HG03342 (cell line): ENCODE measurements around the gene MAP2K2.

ENCODE experiments used
- ATAC-seq: cut with Tn5 transposase; IDR thresholded peaks from one replicate; pipeline ENCODE4 v1.9.1; 2021; ENCODE audit warnings: mild to moderate bottlenecking, moderate library complexity; ENCODE audit not compliant: unreplicated experiment

The MAP2K2 gene

GRCh38 chr19:4082172-4082571, 41.8 kb downstream of the MAP2K2 start:
- ATAC-seq: no peak

DNA sequence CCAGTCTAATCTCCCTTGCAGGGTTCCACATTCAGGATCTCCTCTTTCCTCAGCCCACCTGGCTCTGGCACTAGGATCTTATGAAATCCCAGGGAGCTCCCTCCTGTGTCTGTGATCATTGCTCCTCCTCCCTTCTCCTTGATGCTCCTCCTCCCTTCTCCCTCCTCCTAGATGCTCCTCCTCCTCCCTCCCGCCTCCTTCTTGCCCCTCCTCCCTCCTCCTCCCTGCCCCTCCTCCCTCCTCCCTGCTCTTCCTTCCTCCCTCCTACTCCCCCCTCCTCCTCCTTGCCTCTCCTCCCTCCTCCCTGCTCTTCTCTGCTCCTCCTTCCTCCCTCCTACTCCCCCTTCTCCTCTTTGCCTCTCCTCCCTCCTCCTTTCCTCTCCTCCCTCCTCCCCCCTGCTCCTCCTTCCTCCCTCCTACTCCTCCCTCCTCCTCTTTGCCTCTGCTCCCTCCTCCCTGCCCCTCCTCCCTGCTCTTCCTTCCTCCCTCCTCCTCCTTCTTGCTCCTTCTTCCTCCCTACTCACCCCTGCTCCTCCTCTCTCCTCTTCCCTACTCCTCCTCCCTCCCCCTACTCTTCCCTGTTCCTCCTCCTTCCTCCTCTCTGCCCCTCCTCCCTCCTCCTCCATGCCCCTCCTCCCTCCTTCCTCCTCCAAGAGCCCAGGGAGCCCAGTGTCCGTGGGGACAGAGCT, 42.3 kb downstream of the MAP2K2 start:
- ATAC-seq: no peak

DNA sequence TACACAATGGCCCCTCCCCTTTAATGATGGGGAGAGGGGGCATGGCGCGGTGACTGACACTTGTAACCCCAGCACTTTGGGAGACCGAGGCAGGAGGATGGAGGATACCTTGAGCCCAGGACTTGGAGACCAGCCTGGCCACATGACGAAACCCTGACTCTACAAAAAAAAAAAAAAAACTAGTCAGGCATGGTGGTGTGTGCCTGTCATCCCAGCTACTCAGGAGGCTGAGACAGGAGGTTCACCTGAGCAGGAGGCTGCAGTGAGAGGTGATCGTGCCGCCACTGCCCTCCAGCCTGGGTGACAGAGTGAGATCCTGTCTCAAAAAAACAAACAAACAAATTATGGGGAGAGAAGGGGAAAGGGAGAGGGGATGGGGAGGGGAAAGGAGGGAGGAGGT, 43.4 kb downstream of the MAP2K2 start:
- no peak for ATAC-seq

DNA sequence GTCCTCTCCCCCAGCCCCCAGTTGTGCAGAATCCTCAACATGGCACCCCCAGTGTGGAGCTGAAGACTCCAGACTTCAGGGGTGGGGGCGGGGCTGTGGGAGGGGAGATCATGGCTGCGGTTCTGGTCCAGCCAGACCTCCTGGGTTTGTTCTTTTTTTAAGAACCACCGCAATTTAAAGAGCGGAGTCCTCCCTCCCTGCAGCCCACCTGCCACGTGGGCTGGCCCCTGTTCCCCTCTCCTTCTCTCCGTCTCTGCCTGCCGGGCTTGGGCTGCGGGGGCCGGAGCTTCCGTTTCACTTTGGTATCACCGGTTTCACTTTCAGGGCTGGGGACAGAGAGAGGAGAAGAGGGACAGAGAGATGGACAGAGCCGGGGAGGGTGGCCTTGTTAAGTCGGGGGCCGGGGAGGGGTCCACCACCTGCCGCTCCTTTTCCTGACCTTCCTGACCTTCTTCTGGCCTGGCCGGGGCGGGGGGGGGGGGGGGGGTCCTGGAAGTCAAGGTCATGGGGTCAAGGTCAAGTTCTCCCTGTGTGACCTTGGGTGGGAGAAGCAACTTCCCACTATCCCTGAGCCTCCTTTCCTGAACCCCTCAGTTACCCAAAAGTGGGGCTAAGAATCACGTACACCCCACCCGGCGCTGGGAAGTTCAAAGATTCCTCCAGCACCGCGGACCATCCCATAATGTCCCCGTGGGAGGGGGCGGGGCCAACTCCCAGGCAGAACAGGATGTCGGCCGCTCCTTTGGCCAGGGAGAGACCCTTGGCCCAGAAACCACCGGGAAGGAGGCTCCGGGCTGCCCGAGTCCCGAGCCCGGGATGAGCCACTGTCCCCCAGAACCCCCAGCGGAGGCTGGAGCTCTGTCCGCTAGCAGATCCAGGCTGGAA, 45.9 kb downstream of the MAP2K2 start:
- ATAC-seq: no peak

GRCh38 chr19:4077007-4077374, 46.9 kb downstream of the MAP2K2 start:
- ATAC-seq: no peak

DNA sequence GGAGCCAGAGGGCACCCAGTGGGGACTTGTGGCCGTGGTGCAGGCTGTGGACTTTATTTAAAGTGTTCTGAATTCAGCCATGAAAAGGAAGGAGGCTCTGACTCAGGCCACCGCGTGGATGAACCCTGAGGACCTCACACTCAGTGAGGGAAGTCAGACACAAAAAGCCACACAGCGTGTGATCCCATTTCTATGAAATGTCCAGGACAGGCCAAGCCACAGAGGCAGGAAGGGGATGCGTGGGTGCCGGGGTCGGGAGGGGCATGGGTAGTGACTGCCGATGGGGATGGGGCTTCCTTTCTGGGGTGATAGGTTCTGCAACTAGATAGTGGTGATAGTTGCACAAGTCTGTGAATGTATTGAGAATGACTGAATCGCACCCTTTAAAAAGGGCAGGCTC, 48.5 kb downstream of the MAP2K2 start:
- ATAC-seq: no peak

GRCh38 chr19:4071610-4072009, 52.3 kb downstream of the MAP2K2 start:
- no peak for ATAC-seq

GRCh38 chr19:4069331-4069959, 54.5 kb downstream of the MAP2K2 start:
- no peak for ATAC-seq

DNA sequence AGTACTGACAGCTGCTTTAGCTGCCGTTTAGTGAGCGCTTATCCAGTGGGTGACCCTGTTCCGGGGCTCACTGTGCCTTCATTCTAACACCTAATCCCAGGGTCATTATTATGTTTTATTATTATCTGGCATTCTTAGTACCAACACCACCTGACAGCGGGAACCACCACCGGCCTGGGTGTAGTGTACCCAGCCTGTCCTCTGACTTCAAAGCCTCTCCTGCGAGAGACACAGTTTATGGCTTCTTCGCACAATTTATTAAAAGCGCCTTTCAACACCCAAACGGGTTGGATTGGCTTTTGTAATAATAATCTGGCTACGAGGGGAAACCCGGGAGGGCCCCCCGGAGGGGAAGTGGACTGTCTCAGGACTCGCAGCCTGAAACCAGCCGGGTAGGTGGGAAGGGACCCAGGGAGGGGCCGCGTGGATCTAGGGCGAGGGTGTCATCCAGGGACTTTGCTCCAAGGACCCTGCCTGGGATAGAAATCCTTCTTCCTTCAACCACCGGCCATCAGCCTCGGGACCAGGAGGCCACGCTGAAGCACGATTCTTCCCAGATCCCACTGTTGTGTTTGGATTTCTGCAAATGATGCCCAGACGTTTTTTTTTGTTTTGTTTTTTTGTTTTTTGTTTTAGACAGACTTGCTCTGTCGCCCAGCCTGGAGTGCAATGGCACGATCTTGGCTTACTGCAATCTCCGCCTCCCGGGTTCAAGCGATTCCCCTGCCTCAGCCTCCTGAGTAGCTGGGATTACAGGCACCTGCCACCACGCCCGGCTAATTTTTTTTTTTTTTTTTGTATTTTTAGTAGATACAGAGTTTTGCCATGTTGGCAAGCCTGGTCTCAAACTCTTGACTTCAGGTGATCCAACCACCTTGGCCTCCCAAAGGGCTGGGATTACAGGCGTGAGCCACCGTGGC, 55.6 kb downstream of the MAP2K2 start:
- ATAC-seq: no peak

DNA sequence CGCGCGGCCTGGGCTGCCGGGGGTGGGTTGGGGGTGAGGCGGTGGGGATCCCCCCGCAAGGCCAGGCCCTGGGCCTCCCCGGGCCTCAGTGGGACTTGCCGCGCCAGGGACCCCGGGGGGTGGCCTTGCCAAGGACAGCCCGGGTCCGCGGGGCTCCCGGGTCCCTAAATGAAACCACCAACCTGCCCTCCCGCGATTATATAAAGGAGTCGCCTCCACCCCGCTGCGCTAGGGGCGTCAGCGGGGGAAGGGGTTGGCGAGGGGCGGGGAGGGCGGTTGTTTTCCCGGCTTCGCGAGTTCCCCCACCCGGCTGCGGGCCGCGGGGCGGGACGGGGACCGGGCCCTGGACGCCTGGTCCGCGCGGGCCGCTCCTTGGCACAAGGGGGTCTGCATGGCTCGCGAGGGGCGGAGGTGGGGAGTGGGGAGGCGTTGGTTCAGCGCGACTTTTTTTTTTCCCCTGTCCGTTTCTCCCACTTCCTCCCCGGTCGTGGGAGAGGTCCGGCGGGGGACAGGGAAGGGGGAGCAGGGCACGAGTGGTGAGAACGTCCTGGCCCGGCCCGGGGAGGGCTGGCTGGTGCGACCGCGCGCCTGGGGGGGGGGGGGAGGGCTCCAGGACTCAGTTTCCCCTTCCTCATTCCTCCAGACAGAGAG, 56.4 kb downstream of the MAP2K2 start:
- ATAC-seq: no peak

DNA sequence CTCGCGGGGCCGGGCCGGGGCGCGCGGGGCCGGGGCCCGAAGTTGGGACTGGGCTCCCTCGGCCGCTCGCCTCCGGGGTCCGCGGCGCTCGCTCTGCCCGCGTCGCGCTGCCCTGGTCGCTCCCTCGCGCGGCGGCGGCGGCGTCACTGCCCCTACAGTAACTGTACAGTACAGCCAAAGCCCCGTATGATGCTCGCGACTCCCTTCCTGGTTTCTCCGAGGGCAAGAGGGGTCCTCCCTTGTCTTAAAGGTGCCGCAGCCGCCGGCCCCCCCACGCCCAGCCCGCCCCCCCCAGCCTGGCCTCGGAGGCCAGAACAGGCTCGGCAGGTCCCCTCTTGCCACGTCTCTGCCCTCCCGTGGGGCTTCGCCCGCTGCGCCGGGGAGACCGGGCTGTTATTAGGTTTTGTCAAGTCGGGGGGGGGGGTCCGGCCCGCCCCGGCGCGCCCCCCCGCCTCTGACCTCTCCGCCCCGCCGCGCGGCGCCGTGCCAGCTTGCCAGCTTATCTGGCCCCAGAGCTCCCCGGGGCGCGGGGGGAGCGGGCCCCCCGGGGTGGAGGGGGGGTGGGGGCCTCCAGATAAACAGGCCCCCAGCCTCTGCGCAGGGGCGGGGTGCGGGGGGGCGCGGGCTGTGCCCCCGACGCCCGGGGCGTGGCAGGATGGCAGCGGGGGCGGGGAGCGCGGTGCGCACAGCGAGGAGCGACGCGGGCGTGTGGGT, 57.1 kb downstream of the MAP2K2 start, which contains the start of gene ZBTB7A:
Gene ZBTB7A (minus strand): TSS at position 218 of the 714 bp plus-strand sequence. CDS start 11,667 bp downstream, outside the sequence.
- ATAC-seq: no peak

- ATAC-seq: no peak
Observed at GRCh38 chr19:4066176-4066606, 57.7 kb downstream of the MAP2K2 start.

GRCh38 chr19:4065430-4066175, 58.3 kb downstream of the MAP2K2 start:
- ATAC-seq: peak; percentile 69

DNA sequence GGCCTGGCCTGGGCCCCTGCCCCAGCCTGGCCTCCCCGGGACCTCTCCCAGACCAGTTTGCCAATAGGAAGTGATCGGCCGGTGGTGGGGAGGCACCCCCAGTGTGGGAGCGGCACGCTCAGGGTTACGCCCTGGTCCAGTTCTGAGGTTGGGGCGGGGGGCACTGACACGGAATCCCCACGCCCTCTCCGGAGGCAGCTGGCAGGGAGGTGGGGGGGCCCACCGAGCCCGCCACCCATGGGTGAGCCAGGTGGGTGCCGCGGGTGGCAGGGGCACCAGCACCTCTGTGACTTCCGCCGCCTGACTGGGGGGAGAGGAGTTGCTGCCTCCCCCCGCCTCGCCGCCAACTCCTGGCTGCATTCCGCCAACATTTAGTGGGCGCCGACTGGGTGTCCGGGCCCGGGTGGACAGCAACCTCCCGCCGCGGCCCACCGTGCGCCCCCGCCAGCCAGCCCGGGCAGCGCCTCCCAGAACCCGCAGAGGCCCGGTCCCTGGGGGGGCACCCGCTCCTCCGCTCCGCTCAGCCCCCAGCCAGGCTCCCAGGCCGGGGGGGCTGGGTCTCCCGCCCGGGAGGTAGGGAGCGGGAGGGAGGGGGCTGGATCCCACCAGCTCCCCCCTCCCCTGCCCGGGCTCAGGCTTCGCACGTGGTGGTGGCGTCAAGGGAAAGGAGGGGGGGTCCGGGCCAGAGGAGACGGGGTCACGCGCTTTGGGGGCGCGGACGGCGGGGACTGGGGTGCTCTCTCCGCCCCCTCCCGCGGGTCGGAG, 59.2 kb downstream of the MAP2K2 start:
- ATAC-seq: peak; percentile 7

DNA sequence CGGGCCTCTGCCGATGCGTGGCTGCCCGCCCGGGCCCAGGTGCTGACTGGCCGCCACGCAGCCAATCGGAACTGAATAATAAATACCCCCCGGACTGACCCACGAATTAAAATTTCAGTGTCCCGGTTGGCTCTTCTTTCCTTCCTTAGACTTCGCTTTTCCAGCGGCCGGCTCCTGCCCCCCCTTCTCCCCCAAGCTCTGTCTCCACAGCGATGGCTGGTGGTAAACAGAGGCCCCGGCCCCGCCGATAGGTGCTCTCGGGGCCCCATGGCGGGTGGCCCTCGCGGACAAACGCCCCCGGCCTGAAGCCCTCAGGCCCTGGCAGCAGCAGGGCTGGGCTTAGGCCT, 59.8 kb downstream of the MAP2K2 start:
- no peak for ATAC-seq

DNA sequence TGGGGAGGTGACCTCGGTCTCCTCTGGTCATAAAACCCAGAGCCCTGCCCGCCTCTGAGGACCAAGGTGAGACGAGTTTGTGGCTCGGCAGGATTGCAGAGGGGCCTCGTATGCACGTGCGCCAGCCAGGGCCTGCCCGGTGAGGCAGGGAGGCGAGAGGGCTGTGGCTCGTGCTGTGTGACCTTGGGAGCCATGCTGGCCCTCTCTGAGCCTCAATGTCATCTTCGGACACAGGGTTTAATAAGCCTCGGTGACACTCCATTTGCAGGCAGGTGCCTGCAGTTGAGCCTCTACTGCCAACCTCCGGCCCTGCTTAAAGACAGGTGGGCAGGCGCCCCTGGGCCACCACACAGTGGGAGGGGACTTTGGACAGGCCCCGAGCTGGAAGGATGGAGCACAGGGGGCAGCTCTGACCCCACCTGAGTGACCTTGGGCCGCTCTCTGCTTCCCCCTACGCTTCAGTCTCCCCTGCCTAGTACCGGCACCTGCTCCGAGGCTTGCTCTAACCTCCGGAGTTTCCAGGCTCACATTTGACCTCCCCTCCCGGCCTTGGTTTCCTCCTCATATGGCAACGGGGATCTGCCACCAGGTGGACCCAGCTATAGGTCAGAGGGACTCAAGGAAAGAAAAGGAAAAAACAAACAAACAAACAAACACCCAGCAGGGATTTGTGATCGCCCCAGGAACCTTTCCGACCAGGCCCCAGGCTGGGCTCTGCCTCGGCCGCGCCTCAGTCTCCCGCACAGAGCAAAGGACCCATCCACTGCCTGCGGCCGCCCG, 60.4 kb downstream of the MAP2K2 start:
- ATAC-seq: no peak
